GM23338 (cell line): Measurements from ENCODE around the gene KATNAL1. TPM values are rescaled to one million over a fixed set of nuclear protein-coding genes. Genes with fewer than 3 reads are reported as not detected.

Source experiments
- ATAC-seq: fragments of 200-7000 bp; cut with Tn5 transposase; 3 replicates; pipeline ENCODE4 v1.9.1; 2020
- DNase-seq: peaks from one replicate; pipeline ENCODE4 v3.0.0-alpha.2; 2015; ENCODE audit warnings: low spot score
- H2AFZ ChIP-seq: fragments of 200-600 bp; sonication (generic); 2 replicates; pipeline ENCODE4 v1.8.0; 2016; ENCODE audit warnings: antibody characterized with exemption, mild to moderate bottlenecking, moderate library complexity
- H3F3A ChIP-seq: fragments of 200-600 bp; sonication (generic); replicated peaks from 2 replicates; pipeline ENCODE4 v1.8.0; 2017; ENCODE audit warnings: antibody characterized with exemption, mixed run types, low read depth
- H3K27ac ChIP-seq: fragments of 200-600 bp; sonication (generic); 2 replicates; pipeline ENCODE4 v1.6.1; 2016; ENCODE audit warnings: low read depth
- H3K27me3 ChIP-seq: fragments of 200-600 bp; sonication (generic); 2 replicates; pipeline ENCODE4 v1.8.0; 2016; ENCODE audit warnings: mild to moderate bottlenecking, mixed run types, moderate library complexity; ENCODE audit not compliant: insufficient read depth
- H3K36me3 ChIP-seq: fragments of 200-600 bp; sonication (generic); 2 replicates; pipeline ENCODE4 v1.8.0; 2016; ENCODE audit warnings: mild to moderate bottlenecking; ENCODE audit not compliant: insufficient read depth
- H3K4me1 ChIP-seq: fragments of 200-600 bp; sonication (generic); 2 replicates; pipeline ENCODE4 v1.8.0; 2016; ENCODE audit warnings: mild to moderate bottlenecking, moderate library complexity; ENCODE audit not compliant: insufficient read depth
- H3K4me2 ChIP-seq: fragments of 200-600 bp; sonication (generic); 2 replicates; pipeline ENCODE4 v1.7.1; 2017; ENCODE audit warnings: mixed run types
- H3K4me3 ChIP-seq: fragments of 200-600 bp; sonication (generic); 2 replicates; pipeline ENCODE4 v1.6.1; 2016; ENCODE audit warnings: mixed run types
- H3K79me2 ChIP-seq: fragments of 200-600 bp; sonication (generic); replicated peaks from 2 replicates; pipeline ENCODE4 v1.8.0; 2017; ENCODE audit warnings: mild to moderate bottlenecking; ENCODE audit not compliant: insufficient read depth
- H3K9me2 ChIP-seq: fragments of 200-600 bp; sonication (generic); 2 replicates; pipeline ENCODE4 v1.8.0; 2017; ENCODE audit not compliant: insufficient read depth
- H4K20me1 ChIP-seq: fragments of 200-600 bp; sonication (generic); replicated peaks from 2 replicates; pipeline ENCODE4 v1.8.0; 2017; ENCODE audit warnings: mild to moderate bottlenecking; ENCODE audit not compliant: insufficient read depth
- H3K27ac Mint-ChIP-seq: 2 replicates; pipeline ENCODE4 v1.8.0; 2020; ENCODE audit warnings: inconsistent platforms, mild to moderate bottlenecking, moderate library complexity, mixed read lengths
- H3K27me3 Mint-ChIP-seq: 3 replicates; pipeline ENCODE4 v1.8.0; 2022; ENCODE audit warnings: low read depth, mild to moderate bottlenecking, moderate library complexity, mixed read lengths, inconsistent platforms; ENCODE audit not compliant: insufficient read depth, poor library complexity
- H3K36me3 Mint-ChIP-seq: 3 replicates; pipeline ENCODE4 v1.8.0; 2021; ENCODE audit warnings: low read depth, mild to moderate bottlenecking, inconsistent platforms, moderate library complexity, mixed read lengths
- H3K4me1 Mint-ChIP-seq: 3 replicates; pipeline ENCODE4 v1.8.0; 2020; ENCODE audit warnings: mild to moderate bottlenecking, inconsistent platforms, mixed read lengths
- H3K4me3 Mint-ChIP-seq: 3 replicates; pipeline ENCODE4 v1.8.0; 2021; ENCODE audit warnings: moderate library complexity, mild to moderate bottlenecking, inconsistent platforms, mixed read lengths
- H3K9me3 Mint-ChIP-seq: 3 replicates; pipeline ENCODE4 v1.8.0; 2020; ENCODE audit warnings: moderate library complexity, mild to moderate bottlenecking, inconsistent platforms, mixed read lengths
- CREB1 ChIP-seq: fragments of 250-450 bp; sonication (Bioruptor Pico); IDR thresholded peaks from 2 replicates; pipeline ENCODE4 v1.5.0; 2020; ENCODE audit warnings: low read depth, mild to moderate bottlenecking, moderate library complexity
- ETS1 ChIP-seq: IDR thresholded peaks from 2 replicates; pipeline ENCODE4 v1.6.1; 2016; ENCODE audit warnings: antibody characterized with exemption
- EZH2 ChIP-seq: fragments of 200-600 bp; sonication (generic); IDR thresholded peaks from one replicate; pipeline ENCODE4 v1.8.0; 2017; ENCODE audit warnings: antibody characterized with exemption, mild to moderate bottlenecking, low read depth; ENCODE audit not compliant: unreplicated experiment
- EZH2phosphoT487 ChIP-seq: fragments of 200-600 bp; sonication (generic); IDR thresholded peaks from one replicate; pipeline ENCODE4 v1.8.1; 2018; ENCODE audit warnings: antibody characterized with exemption; ENCODE audit not compliant: unreplicated experiment
- JUNB ChIP-seq: IDR thresholded peaks from one replicate; pipeline ENCODE4 v1.6.1; 2016; ENCODE audit warnings: antibody characterized with exemption; ENCODE audit not compliant: unreplicated experiment
- NANOG ChIP-seq: IDR thresholded peaks from 2 replicates; pipeline ENCODE4 v1.6.1; 2016; ENCODE audit warnings: antibody characterized with exemption, borderline replicate concordance
- POLR2AphosphoS5 ChIP-seq: IDR thresholded peaks from 2 replicates; pipeline ENCODE4 v1.6.1; 2016; ENCODE audit warnings: antibody characterized with exemption, low read depth
- STAT1 ChIP-seq: IDR thresholded peaks from one replicate; pipeline ENCODE4 v1.6.1; 2016; ENCODE audit warnings: antibody characterized with exemption; ENCODE audit not compliant: unreplicated experiment
- ZNF114 ChIP-seq: fragments of 250-450 bp; sonication (Bioruptor Pico); IDR thresholded peaks from 2 replicates; pipeline ENCODE4 v1.5.0; 2020; ENCODE audit warnings: mild to moderate bottlenecking, moderate library complexity
- ZNF331 ChIP-seq: fragments of 250-450 bp; sonication (Bioruptor Pico); IDR thresholded peaks from 2 replicates; pipeline ENCODE4 v1.5.0; 2020; ENCODE audit warnings: low read depth, mild to moderate bottlenecking, moderate library complexity
- ZNF462 ChIP-seq: fragments of 250-450 bp; sonication (Bioruptor Pico); IDR thresholded peaks from 2 replicates; pipeline ENCODE4 v1.5.0; 2020; ENCODE audit warnings: mild to moderate bottlenecking, moderate library complexity
- polyA plus RNA-seq: library from polyadenylated mRNA; unstranded; fragments of >200 nt; fragmentation: Nextera tagmentation; extraction: Ambion mirVana; gene quantifications from 2 replicates; pipeline ENCODE4 v1.2.1, GENCODE V29; 2016
- total RNA-seq: library from RNA; depleted of rRNA; stranded (reverse); fragments of >200 nt; shearing (Covaris generic); gene quantifications from 2 replicates; pipeline ENCODE4 v1.2.3, GENCODE V29; 2014
- TF ChIP-seq, protein P1 (sequence below), 2 experiments: fragments of 200-600 bp in 1 of 2; sonication (generic) in 1 of 2; conservative IDR thresholded peaks; 2 replicates each; pipeline versions ENCODE4 v1.5.1 to v1.6.1; 2016 to 2017; ENCODE audit warnings: antibody characterized with exemption in 2 of 2, low read depth in 2 of 2, mild to moderate bottlenecking in 2 of 2, moderate library complexity in 1 of 2

KATNAL1 gene
- total and polyA plus RNA-seq, 2 experiments from 2014 or later, result 6.1 to 11.5 TPM

DNA sequence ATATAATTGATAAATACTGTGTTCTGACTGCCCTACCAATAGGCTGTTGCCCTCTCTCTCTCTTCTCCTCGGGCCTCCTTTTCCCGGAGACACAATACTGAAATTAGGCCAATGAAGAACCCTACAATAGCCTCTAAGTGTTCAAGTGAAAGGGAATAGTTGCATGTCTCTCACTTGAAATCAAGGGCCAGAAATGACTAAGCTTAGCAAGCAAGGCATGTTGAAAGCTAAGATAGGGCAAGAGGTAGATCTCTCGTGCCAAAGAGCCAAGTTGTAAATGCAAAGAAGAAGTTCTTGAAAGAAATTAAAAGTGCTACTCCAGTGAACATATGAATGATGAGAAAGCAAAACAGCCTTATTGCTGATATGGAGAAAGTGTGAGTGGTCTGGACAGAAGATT, 13.3 kb downstream of the KATNAL1 start:
- peaks cover 5% of the 10 kb centered on the region; the same call in 1 of the 2 replicates for H4K20me1 ChIP-seq
- no peaks in the 10 kb centered on the region for H3F3A ChIP-seq
- no peak overlapping the region for H3K27ac ChIP-seq
- Mint-ChIP-seq H3K36me3 (no peaks in the 10 kb centered on the region), H3K4me1 (peaks cover 28% of the 10 kb centered on the region), H3K4me3 (no peak overlapping the region), H3K27ac (no peak overlapping the region), H3K9me3 (no peaks in the 10 kb centered on the region), H3K27me3 (no peaks in the 10 kb centered on the region)
- H3K9me2 ChIP-seq, result no peaks in the 10 kb centered on the region
- no peaks in the 10 kb centered on the region for H3K27me3 ChIP-seq
- H3K79me2 ChIP-seq, result peaks cover 57% of the 10 kb centered on the region
- H3K36me3 ChIP-seq, result no peaks in the 10 kb centered on the region
- ATAC-seq, result no peak
- H3K4me2 ChIP-seq, result no peak overlapping the region
- no peak for TF ChIP-seq ZNF462 (CRISPR knock-in tag)
- no peak for TF ChIP-seq NANOG
- no peak for TF ChIP-seq ETS1
- TF ChIP-seq, protein P1, sequence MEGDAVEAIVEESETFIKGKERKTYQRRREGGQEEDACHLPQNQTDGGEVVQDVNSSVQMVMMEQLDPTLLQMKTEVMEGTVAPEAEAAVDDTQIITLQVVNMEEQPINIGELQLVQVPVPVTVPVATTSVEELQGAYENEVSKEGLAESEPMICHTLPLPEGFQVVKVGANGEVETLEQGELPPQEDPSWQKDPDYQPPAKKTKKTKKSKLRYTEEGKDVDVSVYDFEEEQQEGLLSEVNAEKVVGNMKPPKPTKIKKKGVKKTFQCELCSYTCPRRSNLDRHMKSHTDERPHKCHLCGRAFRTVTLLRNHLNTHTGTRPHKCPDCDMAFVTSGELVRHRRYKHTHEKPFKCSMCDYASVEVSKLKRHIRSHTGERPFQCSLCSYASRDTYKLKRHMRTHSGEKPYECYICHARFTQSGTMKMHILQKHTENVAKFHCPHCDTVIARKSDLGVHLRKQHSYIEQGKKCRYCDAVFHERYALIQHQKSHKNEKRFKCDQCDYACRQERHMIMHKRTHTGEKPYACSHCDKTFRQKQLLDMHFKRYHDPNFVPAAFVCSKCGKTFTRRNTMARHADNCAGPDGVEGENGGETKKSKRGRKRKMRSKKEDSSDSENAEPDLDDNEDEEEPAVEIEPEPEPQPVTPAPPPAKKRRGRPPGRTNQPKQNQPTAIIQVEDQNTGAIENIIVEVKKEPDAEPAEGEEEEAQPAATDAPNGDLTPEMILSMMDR (conservative IDR thresholded peaks at IDR 0.05; ENCODE audit: low read depth in 2 of 2), result no peak
- TF ChIP-seq STAT1, result no peak
- TF ChIP-seq POLR2AphosphoS5, result no peak
- TF ChIP-seq ZNF331, result no peak
- TF ChIP-seq ZNF114 (CRISPR knock-in tag), result no peak
- no peak for TF ChIP-seq JUNB
- no peak for TF ChIP-seq EZH2phosphoT487
- TF ChIP-seq CREB1 (CRISPR knock-in tag), result no peak
- no peak for TF ChIP-seq EZH2
- H2AFZ ChIP-seq, result no peak overlapping the region
- H3K4me3 ChIP-seq, result no peak overlapping the region
- no peaks in the 10 kb centered on the region for H3K4me1 ChIP-seq
- no peak for DNase-seq
